CD4-positive, alpha-beta T cell (primary cell): ENCODE data around the gene ADCY7. TPM values are rescaled to one million over a fixed set of nuclear protein-coding genes. Genes with fewer than 3 reads are reported as not detected.

ENCODE experiments used
- ATAC-seq: fragments of 200-7000 bp; cut with Tn5 transposase; one replicate; pipeline ENCODE4 v1.10.0; 2022; ENCODE audit warnings: mild to moderate bottlenecking; ENCODE audit not compliant: poor library complexity
- CTCF ChIA-PET: fragments of 350-600 bp; sonication (Branson Sonifier 250); formaldehyde crosslinking; loops from one replicate; lab custom pipeline; 2021; ENCODE audit warnings: antibody characterized with exemption, inconsistent platforms; lab: Charles Lee
- POLR2A ChIA-PET: fragments of 350-600 bp; sonication (Branson Sonifier 250); formaldehyde crosslinking; loops from one replicate; lab custom pipeline; 2021; ENCODE audit warnings: antibody characterized with exemption, inconsistent platforms; lab: Charles Lee
- DNase-seq, 14 experiments: peaks; one replicate each; pipeline ENCODE4 v3.0.0-alpha.2; 2013 to 2020; ENCODE audit warnings: mixed read lengths in 2 of 14
- H3K27ac ChIP-seq, 2 donors: one replicate each; pipeline versions ENCODE4 v1.5.1 to v1.7.0; 2013; ENCODE audit warnings: low read length in 2 of 2, low read depth in 1 of 2, mild to moderate bottlenecking in 1 of 2
- H3K27me3 ChIP-seq, 2 experiments: 1 replicate in 1 of 2; 2 replicates in 1 of 2; pipeline versions ENCODE4 v1.6.1 to v1.7.0; 2013; ENCODE audit warnings: low read length in 2 of 2, control low read depth in 1 of 2, mild to moderate bottlenecking in 1 of 2, moderate library complexity in 1 of 2; ENCODE audit not compliant: insufficient read depth in 2 of 2, control insufficient read depth in 1 of 2
- H3K36me3 ChIP-seq: one replicate; pipeline ENCODE4 v1.6.1; 2013; ENCODE audit warnings: low read length, control low read depth; ENCODE audit not compliant: insufficient read depth
- H3K4me1 ChIP-seq: one replicate; pipeline ENCODE4 v1.6.1; 2013; ENCODE audit warnings: low read length, control low read depth; ENCODE audit not compliant: insufficient read depth
- H3K4me3 ChIP-seq: one replicate; pipeline ENCODE4 v1.5.1; 2013; ENCODE audit warnings: mild to moderate bottlenecking, low read length, moderate library complexity
- H3K9me3 ChIP-seq, 2 experiments: 1 replicate in 1 of 2; 2 replicates in 1 of 2; pipeline versions ENCODE4 v1.6.1 to v1.7.0; 2013; ENCODE audit warnings: low read length in 2 of 2, mild to moderate bottlenecking in 2 of 2, control low read depth in 1 of 2, moderate library complexity in 1 of 2; ENCODE audit not compliant: control insufficient read depth in 1 of 2, insufficient read depth in 1 of 2
- H3K27ac Mint-ChIP-seq: one replicate; pipeline ENCODE4 v1.8.0; 2020; ENCODE audit warnings: mixed read lengths
- H3K27me3 Mint-ChIP-seq: one replicate; pipeline ENCODE4 v1.8.0; 2021; ENCODE audit warnings: mixed read lengths
- H3K36me3 Mint-ChIP-seq: one replicate; pipeline ENCODE4 v1.8.0; 2021; ENCODE audit warnings: low read depth, mixed read lengths
- H3K4me1 Mint-ChIP-seq: one replicate; pipeline ENCODE4 v1.8.0; 2021; ENCODE audit warnings: low read depth, mixed read lengths
- H3K4me3 Mint-ChIP-seq: one replicate; pipeline ENCODE4 v1.8.0; 2020; ENCODE audit warnings: mild to moderate bottlenecking, mixed read lengths
- H3K9me3 Mint-ChIP-seq: one replicate; pipeline ENCODE4 v1.8.0; 2020; ENCODE audit warnings: mixed read lengths
- CTCF ChIP-seq: fragments of 200-600 bp; IDR thresholded peaks from one replicate; pipeline ENCODE4 v1.8.0; 2022; ENCODE audit warnings: antibody characterized with exemption, mild to moderate bottlenecking
- intact Hi-C, 2 experiments: fragments of 100-400 bp; cut with DNase I in 1 of 2; cut with micrococcal nuclease in 1 of 2; formaldehyde crosslinking; loops; one replicate each; pipeline versions ENCODE4 v1.15.1 to v1.9.0; 2023 to 2025; cut with DNase I, micrococcal nuclease
- total RNA-seq, 174 experiments: library from RNA in 2 of 174; stranded (reverse) in 2 of 174; gene quantifications; one replicate each; pipeline ENCODE4 v1.2.3 and lab custom pipeline; 2021 to 2026

The ADCY7 gene
- total RNA-seq, 2 experiments from 2014 or later: 136 to 147 TPM

GRCh38 chr16:50263940-50264929 lies 2.1 kb upstream of the ADCY7 start:
- H3K4me3 ChIP-seq: no peak overlapping the region
- no peak for DNase-seq
- H3K4me1 Mint-ChIP-seq: peaks cover 62% of the 10 kb centered on the region
- ATAC-seq: no peak
- peak overlapping the region; percentile 100 for H3K27ac Mint-ChIP-seq
- H3K27me3 ChIP-seq: no peaks in the 10 kb centered on the region
- H3K27ac ChIP-seq: no peak overlapping the region
- TF ChIP-seq CTCF: no peak
- intact Hi-C loops: loop anchor here in 1 of 2 experiments (10.0 kb wide), 1 partner anchor 51 kb away; no protein-coding TSS in a partner anchor
- CTCF ChIA-PET: interaction anchor here (0.7 to 1.9 kb wide), 3 partner anchors 49 to 542 kb away, joined by 4 to 6 read pairs (median 5); no protein-coding TSS in a partner anchor
- H3K4me1 ChIP-seq: peaks cover 48% of the 10 kb centered on the region
- no peaks in the 10 kb centered on the region for H3K36me3 ChIP-seq
- H3K27me3 Mint-ChIP-seq: no peaks in the 10 kb centered on the region
- POLR2A ChIA-PET: interaction anchor here (6.3 kb wide), 1 partner anchor 16 kb away, joined by 77 read pairs; no protein-coding TSS in a partner anchor
- H3K4me3 Mint-ChIP-seq: peak overlapping the region; percentile 57
- peaks cover 0 to 4% of the 10 kb centered on the region in 2 experiments for H3K9me3 ChIP-seq
- peaks cover 23% of the 10 kb centered on the region for H3K36me3 Mint-ChIP-seq
- H3K9me3 Mint-ChIP-seq: no peaks in the 10 kb centered on the region

- peak; percentile 64 for TF ChIP-seq CTCF
- peaks cover 0 to 4% of the 10 kb centered on the region in 2 experiments for H3K9me3 ChIP-seq
- Mint-ChIP-seq H3K27ac (peak overlapping the region; percentile 100), H3K27me3 (no peaks in the 10 kb centered on the region), H3K4me3 (peak overlapping the region; percentile 90), H3K4me1 (peaks cover 63% of the 10 kb centered on the region), H3K36me3 (peaks cover 30% of the 10 kb centered on the region), H3K9me3 (no peaks in the 10 kb centered on the region)
- ChIA-PET POLR2A (interaction anchor here (1.1 to 6.3 kb wide), 6 partner anchors 9 to 100 kb away, joined by 3 to 77 read pairs (median 16); no protein-coding TSS in a partner anchor), CTCF (interaction anchor here (1.0 to 1.9 kb wide), 7 partner anchors 10 to 541 kb away, joined by 3 to 16 read pairs (median 5); no protein-coding TSS in a partner anchor)
- ATAC-seq (peak; percentile 45), DNase-seq (peak in 13 of 14 experiments; percentile 34 to 80 (median 46))
- peaks cover 52% of the 10 kb centered on the region for H3K4me1 ChIP-seq
- H3K27me3 ChIP-seq: no peaks in the 10 kb centered on the region
- intact Hi-C loops: loop anchor here (5.0 to 10.0 kb wide), 8 partner anchors 50 to 482 kb away; partner anchors contain the start of genes NKD1 (in 1 of the 2) and TENT4B (in 1 of the 2)
- H3K36me3 ChIP-seq: peaks cover 2% of the 10 kb centered on the region
- H3K4me3 ChIP-seq: no peak overlapping the region
- H3K27ac ChIP-seq: peak overlapping the region in 1 of 2 donors; percentile 87
These were observed 1.1 kb upstream of the ADCY7 start for GRCh38 chr16:50265260-50265659.

- Histone ChIP-seq H3K36me3 (peaks cover 7% of the 10 kb centered on the region), H3K4me3 (peak overlapping the region; percentile 98), H3K27me3 (no peaks in the 10 kb centered on the region), H3K4me1 (peaks cover 58% of the 10 kb centered on the region), H3K9me3 (no peaks in the 10 kb centered on the region), H3K27ac (peak overlapping the region; percentile 87 to 97)
- no peak for ATAC-seq
- Mint-ChIP-seq H3K27me3 (no peaks in the 10 kb centered on the region), H3K36me3 (peaks cover 34% of the 10 kb centered on the region), H3K4me3 (peak overlapping the region; percentile 99), H3K4me1 (peaks cover 66% of the 10 kb centered on the region), H3K9me3 (no peaks in the 10 kb centered on the region), H3K27ac (peak overlapping the region; percentile 100)
- ChIA-PET POLR2A (interaction anchor here (0.9 to 6.3 kb wide), 8 partner anchors 9 to 100 kb away, joined by 3 to 77 read pairs (median 10); no protein-coding TSS in a partner anchor), CTCF (interaction anchor here (1.0 to 1.9 kb wide), 8 partner anchors 9 to 541 kb away, joined by 3 to 16 read pairs (median 4); no protein-coding TSS in a partner anchor)
- no peak for TF ChIP-seq CTCF
- intact Hi-C loops: loop anchor here (1.0 to 10.0 kb wide), 11 partner anchors 8 to 481 kb away; partner anchors contain the start of genes NKD1 (in 1 of the 2) and TENT4B (in 1 of the 2)
- DNase-seq: peak in 1 of 14 experiments; percentile 32
These were observed 525 bp upstream of the ADCY7 start for GRCh38 chr16:50265716-50266336.
